ENCODE results near the gene MOCOS. TPM values are rescaled to one million over a fixed set of nuclear protein-coding genes. Genes with fewer than 3 reads are reported as not detected.

MOCOS gene
- total and polyA plus RNA-seq, 2 of the 8 experiments (the other 6 are each of a cell fraction or from before 2014, with no cell fraction given): 4.7 to 5.8 TPM

- TF ChIP-seq CHD7 (IDR thresholded peaks at IDR 0.05; ENCODE audit: insufficient replicate concordance, low read length): no peak
- peak in 1 of 2 experiments; percentile 18; a peak in 1 of 3 replicates for TF ChIP-seq POLR2A (IDR thresholded peaks at IDR 0.05; ENCODE audit: control extremely low read depth in 1 of 2, low read depth in 2 of 2, low read length in 2 of 2)
Measured at GRCh38 chr18:36179562-36180355, 7.5 kb upstream of the MOCOS start (continued).

Measured in H1 (cell line).